ENCODE results near the gene KCTD18. TPM values are rescaled to one million over a fixed set of nuclear protein-coding genes. Genes with fewer than 3 reads are reported as not detected.

The KCTD18 gene
- total RNA-seq, 1 donor, result 24.9 TPM

GRCh38 chr2:200525882-200526651 is 16.2 kb upstream of the KCTD18 start, which contains the start of gene SGO2:
SGO2 (plus strand) TSS chr2:200526207; CDS start chr2:200532976, 6,769 bp downstream.
- H3K4me3 ChIP-seq (ENCODE audit: low read depth, low read length), result peak within 1 kb of the TSS; percentile 97
- TF ChIP-seq CTCF (IDR thresholded peaks at IDR 0.05; ENCODE audit: insufficient read depth, low read length), result peak; percentile 13
- DNase-seq (ENCODE audit: low read depth), result peak; percentile 90

- H3K4me3 ChIP-seq (ENCODE audit: low read depth, low read length), result peak overlapping the region; percentile 97
- TF ChIP-seq CTCF (IDR thresholded peaks at IDR 0.05; ENCODE audit: insufficient read depth, low read length), result no peak
- DNase-seq (ENCODE audit: low read depth), result no peak
Measured at GRCh38 chr2:200525551-200525881, 15.6 kb upstream of the KCTD18 start.

GRCh38 chr2:200525066-200525465 is 15.2 kb upstream of the KCTD18 start:
- DNase-seq (ENCODE audit: low read depth), result peak; percentile 19
- no peak for TF ChIP-seq CTCF (IDR thresholded peaks at IDR 0.05; ENCODE audit: insufficient read depth, low read length)
- H3K4me3 ChIP-seq (ENCODE audit: low read depth, low read length), result no peak overlapping the region

- no peak for DNase-seq (ENCODE audit: low read depth)
- no peak overlapping the region for H3K4me3 ChIP-seq (ENCODE audit: low read depth, low read length)
- no peak for TF ChIP-seq CTCF (IDR thresholded peaks at IDR 0.05; ENCODE audit: insufficient read depth, low read length)
Measured at GRCh38 chr2:200523604-200524003, 13.7 kb upstream of the KCTD18 start.

GRCh38 chr2:200523158-200523557 is 13.3 kb upstream of the KCTD18 start:
- no peak for DNase-seq (ENCODE audit: low read depth)
- no peak for TF ChIP-seq CTCF (IDR thresholded peaks at IDR 0.05; ENCODE audit: insufficient read depth, low read length)
- no peak overlapping the region for H3K4me3 ChIP-seq (ENCODE audit: low read depth, low read length)

GRCh38 chr2:200515155-200515554 is 5.3 kb upstream of the KCTD18 start:
- no peak for DNase-seq (ENCODE audit: low read depth)
- H3K4me3 ChIP-seq (ENCODE audit: low read depth, low read length), result no peak overlapping the region
- TF ChIP-seq CTCF (IDR thresholded peaks at IDR 0.05; ENCODE audit: insufficient read depth, low read length), result no peak

GRCh38 chr2:200509235-200509611 is 645 bp downstream of the KCTD18 start:
- no peak for DNase-seq (ENCODE audit: low read depth)
- H3K4me3 ChIP-seq (ENCODE audit: low read depth, low read length), result peak overlapping the region; percentile 75
- no peak for TF ChIP-seq CTCF (IDR thresholded peaks at IDR 0.05; ENCODE audit: insufficient read depth, low read length)
